ENCODE results near the gene RANBP6.
A peak's percentile ranks its signal among the peaks of the same experiment; 100 is the strongest.
"Not testable (repeated sequence)": the region's sequence is repeated elsewhere in the genome, so short reads cannot be mapped to it uniquely, and the experiment has no call there.

Gene RANBP6

DNA sequence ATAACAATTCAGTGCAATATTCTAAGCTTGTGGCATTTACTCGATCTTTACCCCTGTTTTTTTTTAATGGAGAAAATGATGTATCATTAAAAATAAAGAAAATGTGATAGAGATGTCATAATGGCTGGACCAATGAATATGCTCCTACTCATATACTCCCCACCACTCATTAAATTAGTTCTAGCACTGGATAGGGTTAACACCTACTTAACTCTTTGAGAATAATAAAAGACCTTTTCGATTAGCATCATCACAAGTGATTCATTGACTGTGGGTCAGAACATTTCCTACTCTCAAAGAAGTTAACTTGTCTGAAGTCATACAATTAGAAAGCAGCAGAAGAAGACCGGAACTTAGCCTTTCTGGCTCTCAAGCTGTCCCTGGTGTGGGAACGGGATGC, 31.6 kb upstream of the RANBP6 start:
- FAIRE-seq (no peak), DNase-seq (ENCODE audit: insufficient read length, low spot score) (no peak)
- no peak for TF ChIP-seq TAF1 (IDR thresholded peaks at IDR 0.05; ENCODE audit: low read depth, low read length)
- no peak for TF ChIP-seq SPI1 (IDR thresholded peaks at IDR 0.05; ENCODE audit: low read depth, low read length)
- no peak for TF ChIP-seq PAX5 (IDR thresholded peaks at IDR 0.05; ENCODE audit: insufficient read depth, low read length, severe bottlenecking)
- no peak for TF ChIP-seq POLR2A (IDR thresholded peaks at IDR 0.05; ENCODE audit: low read depth, low read length)
- TF ChIP-seq POU2F2 (IDR thresholded peaks at IDR 0.05; ENCODE audit: low read depth, low read length): no peak
- TF ChIP-seq POLR2AphosphoS5 (IDR thresholded peaks at IDR 0.05; ENCODE audit: low read depth, low read length): no peak

DNA sequence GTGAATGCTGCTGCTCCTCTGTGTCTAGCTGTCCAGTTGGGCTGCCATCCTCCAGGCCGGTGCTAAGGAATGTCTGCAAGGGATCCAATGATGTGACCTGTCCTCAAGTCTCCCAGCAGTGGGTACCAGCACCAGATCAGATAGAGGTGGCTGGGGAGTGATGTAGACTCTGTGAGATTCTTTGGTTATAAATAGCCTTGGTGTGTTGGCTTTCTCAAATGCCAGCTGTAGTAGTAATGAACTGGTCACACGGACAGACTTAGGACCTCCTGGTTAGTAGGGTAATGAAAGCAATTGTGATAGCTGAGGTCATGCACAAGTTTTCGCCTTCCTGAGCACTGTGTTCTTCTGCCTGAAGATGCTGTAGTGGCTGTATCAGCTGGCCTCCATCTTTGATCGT, 29.9 kb upstream of the RANBP6 start:
- DNase-seq (ENCODE audit: insufficient read length, low spot score) (no peak), FAIRE-seq (peak; percentile 23)
- no peak for TF ChIP-seq POLR2AphosphoS5 (IDR thresholded peaks at IDR 0.05; ENCODE audit: low read depth, low read length)
- TF ChIP-seq POU2F2 (IDR thresholded peaks at IDR 0.05; ENCODE audit: low read depth, low read length): no peak
- TF ChIP-seq POLR2A (IDR thresholded peaks at IDR 0.05; ENCODE audit: low read depth, low read length): no peak

DNA sequence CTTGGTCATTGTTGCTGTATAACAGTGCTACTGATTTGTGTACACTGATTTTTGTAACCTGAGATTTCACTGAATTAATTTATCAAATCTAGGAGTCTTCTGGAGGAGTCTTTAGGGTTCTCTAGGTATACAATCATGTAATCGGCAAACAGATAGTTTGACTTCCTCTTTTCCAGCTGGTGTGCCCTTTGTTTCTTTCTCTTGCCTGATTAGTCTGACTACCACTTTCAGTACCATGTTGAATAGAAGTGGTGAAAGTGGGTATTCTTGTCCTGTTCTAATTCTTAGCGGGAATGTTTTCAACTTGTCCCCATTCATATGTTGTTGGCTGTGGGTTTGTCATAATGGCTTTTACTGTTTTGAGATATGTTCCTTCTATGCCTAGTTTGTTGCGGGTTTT, 24.7 kb upstream of the RANBP6 start:
- DNase-seq (ENCODE audit: insufficient read length, low spot score) (no peak), FAIRE-seq (no peak)
- no peak for TF ChIP-seq TAF1 (IDR thresholded peaks at IDR 0.05; ENCODE audit: low read depth, low read length)
- TF ChIP-seq PAX5 (IDR thresholded peaks at IDR 0.05; ENCODE audit: insufficient read depth, low read length, severe bottlenecking): no peak
- no peak for TF ChIP-seq POLR2A (IDR thresholded peaks at IDR 0.05; ENCODE audit: low read depth, low read length)
- TF ChIP-seq SPI1 (IDR thresholded peaks at IDR 0.05; ENCODE audit: low read depth, low read length): peak; percentile 75
- no peak for TF ChIP-seq POLR2AphosphoS5 (IDR thresholded peaks at IDR 0.05; ENCODE audit: low read depth, low read length)
- TF ChIP-seq POU2F2 (IDR thresholded peaks at IDR 0.05; ENCODE audit: low read depth, low read length): no peak

DNA sequence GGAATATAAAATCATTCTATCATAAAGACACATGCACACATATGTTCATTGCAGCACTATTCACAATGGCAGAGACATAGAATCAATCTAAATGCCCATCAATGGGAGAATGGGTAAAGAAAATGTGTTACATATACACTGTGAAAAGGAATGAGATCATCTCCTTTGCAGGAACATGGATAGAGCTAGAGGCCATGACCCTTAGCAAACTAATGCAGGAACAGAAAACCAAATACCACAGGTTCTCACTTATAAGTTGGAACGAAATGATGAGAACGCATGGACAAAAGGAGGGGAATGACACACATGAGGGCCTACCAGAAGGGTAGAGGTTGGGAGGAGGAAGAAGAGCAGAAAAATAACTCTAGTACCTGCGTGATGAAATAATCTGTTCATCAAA, 21.0 kb upstream of the RANBP6 start:
- TF ChIP-seq POU2F2 (IDR thresholded peaks at IDR 0.05; ENCODE audit: low read depth, low read length) (no peak), PAX5 (IDR thresholded peaks at IDR 0.05; ENCODE audit: insufficient read depth, low read length, severe bottlenecking) (no peak), POLR2A (IDR thresholded peaks at IDR 0.05; ENCODE audit: low read depth, low read length) (no peak), SPI1 (IDR thresholded peaks at IDR 0.05; ENCODE audit: low read depth, low read length) (no peak), POLR2AphosphoS5 (IDR thresholded peaks at IDR 0.05; ENCODE audit: low read depth, low read length) (no peak), TAF1 (IDR thresholded peaks at IDR 0.05; ENCODE audit: low read depth, low read length) (no peak)
- DNase-seq (ENCODE audit: insufficient read length, low spot score): no peak
- FAIRE-seq: no peak

DNA sequence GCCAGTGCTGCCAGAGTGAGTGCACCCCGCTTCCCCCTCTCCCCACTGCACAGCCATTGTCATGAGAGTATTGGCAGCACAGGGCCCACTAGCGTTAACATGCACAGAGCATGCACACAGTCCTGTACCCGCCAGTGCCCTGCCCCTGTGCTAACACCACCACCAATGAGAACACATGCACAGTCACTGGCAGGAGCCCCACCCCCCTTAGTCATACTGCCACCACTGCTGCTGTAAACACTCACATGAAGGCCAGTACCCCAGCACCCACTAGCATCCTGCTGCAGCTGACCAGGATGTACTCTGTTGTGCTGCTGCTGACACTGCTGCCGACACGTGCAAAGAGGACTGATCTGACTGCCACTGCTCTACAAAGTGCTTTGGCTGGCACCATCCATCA, 19.5 kb upstream of the RANBP6 start:
- no peak for TF ChIP-seq POLR2A (IDR thresholded peaks at IDR 0.05; ENCODE audit: low read depth, low read length)
- no peak for TF ChIP-seq TAF1 (IDR thresholded peaks at IDR 0.05; ENCODE audit: low read depth, low read length)
- no peak for TF ChIP-seq POU2F2 (IDR thresholded peaks at IDR 0.05; ENCODE audit: low read depth, low read length)
- no peak for TF ChIP-seq POLR2AphosphoS5 (IDR thresholded peaks at IDR 0.05; ENCODE audit: low read depth, low read length)
- no peak for TF ChIP-seq PAX5 (IDR thresholded peaks at IDR 0.05; ENCODE audit: insufficient read depth, low read length, severe bottlenecking)
- TF ChIP-seq SPI1 (IDR thresholded peaks at IDR 0.05; ENCODE audit: low read depth, low read length): no peak
- FAIRE-seq (no peak), DNase-seq (ENCODE audit: insufficient read length, low spot score) (no peak)

- TF ChIP-seq PAX5 (IDR thresholded peaks at IDR 0.05; ENCODE audit: insufficient read depth, low read length, severe bottlenecking): no peak
- DNase-seq (ENCODE audit: insufficient read length, low spot score) (no peak), FAIRE-seq (no peak)
Observed at GRCh38 chr9:6029604-6030274, 14.3 kb upstream of the RANBP6 start.

DNA sequence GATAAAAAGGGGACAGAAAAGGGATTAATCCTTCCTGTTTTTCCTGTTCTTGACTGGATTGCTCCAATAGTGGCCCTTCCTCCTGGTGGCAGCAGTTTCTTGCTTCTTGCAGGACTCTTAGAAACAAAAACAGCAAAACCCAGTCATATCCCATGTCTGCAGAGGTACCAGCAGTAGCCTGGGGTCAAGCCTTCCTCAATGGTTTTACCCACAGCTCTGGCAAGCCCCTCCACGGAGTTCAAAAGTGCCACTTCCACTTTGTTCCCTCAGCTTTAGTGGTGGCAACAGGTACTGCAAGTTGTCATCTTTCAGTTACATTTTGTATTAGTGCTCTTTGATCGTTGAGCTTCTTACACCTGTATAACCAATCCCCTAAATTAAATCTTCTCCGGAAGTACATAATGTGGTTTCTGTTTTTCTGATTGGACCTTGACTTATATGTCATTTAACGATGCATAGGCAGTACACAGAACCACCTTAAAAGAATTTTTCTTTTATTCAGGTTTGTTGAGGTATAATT, 8.7 kb upstream of the RANBP6 start:
- DNase-seq (ENCODE audit: insufficient read length, low spot score): peak; percentile 12
- TF ChIP-seq POLR2AphosphoS5 (IDR thresholded peaks at IDR 0.05; ENCODE audit: low read depth, low read length): no peak
- TF ChIP-seq SPI1 (IDR thresholded peaks at IDR 0.05; ENCODE audit: low read depth, low read length): peak; percentile 58
- peak; percentile 89 for FAIRE-seq

DNA sequence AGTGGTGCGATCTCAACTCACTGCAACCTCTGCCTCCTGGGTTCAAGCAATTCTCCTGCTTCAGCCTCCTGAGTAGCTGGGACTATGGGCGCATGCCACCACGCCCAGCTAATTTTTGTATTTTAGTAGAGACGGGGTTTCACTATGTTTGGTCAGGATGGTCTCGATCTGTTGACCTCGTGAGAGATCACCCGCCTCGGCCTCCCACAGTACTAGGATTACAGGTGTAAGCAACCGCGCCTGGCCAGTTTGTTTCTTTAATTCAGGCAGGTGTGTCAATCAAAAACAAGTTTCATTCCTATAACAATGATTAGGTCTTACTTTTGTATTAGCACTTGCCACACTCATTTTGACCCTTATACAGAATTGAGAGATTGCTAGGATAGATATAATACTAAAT, 1.6 kb upstream of the RANBP6 start:
- DNase-seq (ENCODE audit: insufficient read length, low spot score); FAIRE-seq: not testable (repeated sequence)

GRCh38 chr9:6014670-6015270, 654 bp downstream of the RANBP6 start:
- no peak for FAIRE-seq
- TF ChIP-seq TAF1 (IDR thresholded peaks at IDR 0.05; ENCODE audit: low read depth, low read length) (no peak), POU2F2 (IDR thresholded peaks at IDR 0.05; ENCODE audit: low read depth, low read length) (no peak), POLR2A (IDR thresholded peaks at IDR 0.05; ENCODE audit: low read depth, low read length) (no peak), PAX5 (IDR thresholded peaks at IDR 0.05; ENCODE audit: insufficient read depth, low read length, severe bottlenecking) (no peak), POLR2AphosphoS5 (IDR thresholded peaks at IDR 0.05; ENCODE audit: low read depth, low read length) (no peak), SPI1 (IDR thresholded peaks at IDR 0.05; ENCODE audit: low read depth, low read length) (no peak)
- DNase-seq (ENCODE audit: insufficient read length, low spot score): no peak

GRCh38 chr9:6008169-6008979, 7.0 kb downstream of the RANBP6 start:
- peak; percentile 99 for FAIRE-seq
- peak; percentile 67 for DNase-seq (ENCODE audit: insufficient read length, low spot score)
- TF ChIP-seq POLR2AphosphoS5 (IDR thresholded peaks at IDR 0.05; ENCODE audit: low read depth, low read length) (0 out of 2 replicates have a peak, but pooled peaks have one; percentile 56), SPI1 (IDR thresholded peaks at IDR 0.05; ENCODE audit: low read depth, low read length) (no peak), TAF1 (IDR thresholded peaks at IDR 0.05; ENCODE audit: low read depth, low read length) (peak; percentile 75), PAX5 (IDR thresholded peaks at IDR 0.05; ENCODE audit: insufficient read depth, low read length, severe bottlenecking) (no peak), POLR2A (IDR thresholded peaks at IDR 0.05; ENCODE audit: low read depth, low read length) (peak; percentile 69; the same call in 1 of the 2 replicates), POU2F2 (IDR thresholded peaks at IDR 0.05; ENCODE audit: low read depth, low read length) (0 out of 2 replicates have a peak, but pooled peaks have one; percentile 15)
